Keratinocyte (primary cell): ENCODE results near the gene LRRC3C. TPM values are rescaled to one million over a fixed set of nuclear protein-coding genes. Genes with fewer than 3 reads are reported as not detected.

Experiments used
- DNase-seq: peaks from one replicate; pipeline ENCODE4 v3.0.0-alpha.2; 2011; ENCODE audit warnings: low read depth, missing footprints, low spot score
- FAIRE-seq: peaks from 2 replicates; lab custom pipeline; 2011; peaks lifted over from hg19 to GRCh38; lab: Jason Lieb, UNC
- H2AFZ ChIP-seq: 2 replicates; pipeline ENCODE4 v1.6.0; 2012; ENCODE audit warnings: low read length, control low read depth, inconsistent platforms; ENCODE audit not compliant: control insufficient read depth
- H3K27ac ChIP-seq: 2 replicates; pipeline ENCODE4 v1.5.1; 2011; ENCODE audit warnings: low read length; ENCODE audit not compliant: control insufficient read depth, insufficient read depth
- H3K27me3 ChIP-seq: 3 replicates; pipeline ENCODE4 v1.6.0; 2011; ENCODE audit warnings: low read length; ENCODE audit not compliant: control insufficient read depth, insufficient read depth; ENCODE audit errors: extremely low read depth
- H3K36me3 ChIP-seq, 2 experiments: 2 replicates in 1 of 2; 3 replicates in 1 of 2; pipeline ENCODE4 v1.5.1; 2011; ENCODE audit warnings: low read length in 2 of 2, mild to moderate bottlenecking in 1 of 2; ENCODE audit not compliant: control insufficient read depth in 2 of 2, insufficient read depth in 2 of 2; ENCODE audit errors: extremely low read depth in 1 of 2
- H3K4me1 ChIP-seq: 3 replicates; pipeline ENCODE4 v1.5.1; 2011; ENCODE audit warnings: low read length; ENCODE audit not compliant: control insufficient read depth, insufficient read depth; ENCODE audit errors: extremely low read depth
- H3K4me2 ChIP-seq: 3 replicates; pipeline ENCODE4 v1.6.0; 2011; ENCODE audit warnings: low read depth, low read length; ENCODE audit not compliant: control insufficient read depth, insufficient read depth; ENCODE audit errors: extremely low read depth
- H3K4me3 ChIP-seq, 3 experiments: fragments of 200-600 bp in 1 of 3; sonication (generic) in 1 of 3; 2 replicates in 2 of 3; 3 replicates in 1 of 3; pipeline ENCODE4 v1.5.1; 2011 to 2016; ENCODE audit warnings: low read length in 3 of 3, mild to moderate bottlenecking in 3 of 3, control low read depth in 2 of 3, inconsistent platforms in 1 of 3, low read depth in 1 of 3, mixed read lengths in 1 of 3, mixed run types in 1 of 3, moderate library complexity in 1 of 3; ENCODE audit not compliant: control insufficient read depth in 2 of 3, insufficient read depth in 2 of 3; ENCODE audit errors: extremely low read depth in 1 of 3
- H3K79me2 ChIP-seq: 2 replicates; pipeline ENCODE4 v1.6.0; 2012; ENCODE audit warnings: low read length; ENCODE audit not compliant: control insufficient read depth, insufficient read depth
- H3K9ac ChIP-seq: 3 replicates; pipeline ENCODE4 v1.6.0; 2011; ENCODE audit warnings: low read length; ENCODE audit not compliant: control insufficient read depth, insufficient read depth; ENCODE audit errors: extremely low read depth
- H3K9me1 ChIP-seq: 3 replicates; pipeline ENCODE4 v1.6.0; 2011; ENCODE audit warnings: low read length; ENCODE audit not compliant: control insufficient read depth, insufficient read depth; ENCODE audit errors: extremely low read depth
- H3K9me3 ChIP-seq: 2 replicates; pipeline ENCODE4 v1.5.1; 2012; ENCODE audit warnings: low read depth, low read length; ENCODE audit not compliant: control insufficient read depth
- H4K20me1 ChIP-seq: 3 replicates; pipeline ENCODE4 v1.6.0; 2011; ENCODE audit warnings: low read length; ENCODE audit not compliant: control insufficient read depth, insufficient read depth; ENCODE audit errors: extremely low read depth
- EZH2 ChIP-seq: IDR thresholded peaks from one replicate; pipeline ENCODE4 v1.6.1; 2012; ENCODE audit warnings: inconsistent platforms, mild to moderate bottlenecking, low read length, moderate library complexity
- dilution Hi-C: fragments of 300-500 bp; cut with MboI; formaldehyde crosslinking; loops from one replicate; pipeline ENCODE4 v1.7.0; 2020; ENCODE audit warnings: low sequenced_read_pairs; ENCODE audit not compliant: extremely low pct_ligation_motif_present
- polyA plus RNA-seq, 5 experiments: library from polyadenylated mRNA; depleted of rRNA in 3 of 5; stranded (reverse) in 3 of 5; stranded (forward) in 1 of 5; unstranded in 1 of 5; fragments of >200 nt; gene quantifications; 1 replicate in 1 of 5; 2 replicates in 3 of 5; 3 replicates in 1 of 5; pipeline versions ENCODE4 v1.2.1 to v1.2.3, GENCODE V29; 2011 to 2012; ENCODE audit warnings: missing spikeins in 2 of 5, low read depth in 1 of 5, low replicate concordance in 1 of 5
- TF ChIP-seq, protein P1 (sequence below), 3 experiments: IDR thresholded peaks in 1 of 3; conservative IDR thresholded peaks in 1 of 3; optimal IDR thresholded peaks in 1 of 3; 2 replicates in 2 of 3; 3 replicates in 1 of 3; pipeline versions ENCODE3 to v1.5.1; 2011; ENCODE audit warnings: low read length in 3 of 3, mild to moderate bottlenecking in 3 of 3, moderate library complexity in 2 of 3, control low read depth in 1 of 3, inconsistent platforms in 1 of 3; ENCODE audit not compliant: insufficient read depth in 2 of 3; ENCODE audit errors: extremely low read depth in 1 of 3

Gene LRRC3C
- polyA plus RNA-seq, 1 donor (not counting 4 experiments of a cell fraction or from before 2014, with no cell fraction given), result not detected

DNA sequence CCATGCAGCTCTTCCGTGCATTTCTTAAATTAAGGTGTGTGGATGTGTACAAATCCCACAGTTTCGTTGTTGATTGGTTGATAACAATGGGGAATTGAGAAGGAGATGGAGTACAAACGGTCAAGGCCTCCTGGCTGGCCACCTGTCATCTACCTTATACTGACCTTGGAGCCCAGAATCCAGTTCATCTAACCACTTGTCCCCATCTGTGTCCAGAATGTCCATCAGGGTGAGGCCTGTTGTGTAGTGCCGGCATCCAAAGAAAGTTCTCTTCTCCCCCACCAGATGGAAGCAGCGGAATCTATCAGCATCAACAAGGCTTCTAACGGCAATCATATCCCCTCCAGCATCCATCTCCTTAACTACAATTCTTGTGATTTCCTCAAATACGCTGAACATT, 10.6 kb upstream of the LRRC3C start:
- Histone ChIP-seq H3K9me3 (no peaks in the 10 kb centered on the region), H3K4me1 (no peaks in the 10 kb centered on the region), H3K9ac (no peak overlapping the region), H3K79me2 (no peaks in the 10 kb centered on the region), H3K36me3 (peaks cover 17 to 21% of the 10 kb centered on the region in 2 experiments), H3K27ac (no peak overlapping the region), H3K4me2 (no peak overlapping the region), H3K4me3 (no peak overlapping the region), H3K9me1 (no peaks in the 10 kb centered on the region), H4K20me1 (no peaks in the 10 kb centered on the region), H2AFZ (no peak overlapping the region), H3K27me3 (no peaks in the 10 kb centered on the region)
- DNase-seq (no peak), FAIRE-seq (no peak)
- dilution Hi-C loops, result no loop called here
- TF ChIP-seq, protein P1, sequence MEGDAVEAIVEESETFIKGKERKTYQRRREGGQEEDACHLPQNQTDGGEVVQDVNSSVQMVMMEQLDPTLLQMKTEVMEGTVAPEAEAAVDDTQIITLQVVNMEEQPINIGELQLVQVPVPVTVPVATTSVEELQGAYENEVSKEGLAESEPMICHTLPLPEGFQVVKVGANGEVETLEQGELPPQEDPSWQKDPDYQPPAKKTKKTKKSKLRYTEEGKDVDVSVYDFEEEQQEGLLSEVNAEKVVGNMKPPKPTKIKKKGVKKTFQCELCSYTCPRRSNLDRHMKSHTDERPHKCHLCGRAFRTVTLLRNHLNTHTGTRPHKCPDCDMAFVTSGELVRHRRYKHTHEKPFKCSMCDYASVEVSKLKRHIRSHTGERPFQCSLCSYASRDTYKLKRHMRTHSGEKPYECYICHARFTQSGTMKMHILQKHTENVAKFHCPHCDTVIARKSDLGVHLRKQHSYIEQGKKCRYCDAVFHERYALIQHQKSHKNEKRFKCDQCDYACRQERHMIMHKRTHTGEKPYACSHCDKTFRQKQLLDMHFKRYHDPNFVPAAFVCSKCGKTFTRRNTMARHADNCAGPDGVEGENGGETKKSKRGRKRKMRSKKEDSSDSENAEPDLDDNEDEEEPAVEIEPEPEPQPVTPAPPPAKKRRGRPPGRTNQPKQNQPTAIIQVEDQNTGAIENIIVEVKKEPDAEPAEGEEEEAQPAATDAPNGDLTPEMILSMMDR (optimal IDR thresholded peaks at IDR 0.05 in 1 of 3, IDR thresholded peaks at IDR 0.05 in 1 of 3, conservative IDR thresholded peaks at IDR 0.05 in 1 of 3; ENCODE audit: extremely low read depth in 1 of 3, insufficient read depth in 2 of 3, low read length in 3 of 3), result peak in 2 of 3 experiments; percentile 8 to 9
- no peak for TF ChIP-seq EZH2

DNA sequence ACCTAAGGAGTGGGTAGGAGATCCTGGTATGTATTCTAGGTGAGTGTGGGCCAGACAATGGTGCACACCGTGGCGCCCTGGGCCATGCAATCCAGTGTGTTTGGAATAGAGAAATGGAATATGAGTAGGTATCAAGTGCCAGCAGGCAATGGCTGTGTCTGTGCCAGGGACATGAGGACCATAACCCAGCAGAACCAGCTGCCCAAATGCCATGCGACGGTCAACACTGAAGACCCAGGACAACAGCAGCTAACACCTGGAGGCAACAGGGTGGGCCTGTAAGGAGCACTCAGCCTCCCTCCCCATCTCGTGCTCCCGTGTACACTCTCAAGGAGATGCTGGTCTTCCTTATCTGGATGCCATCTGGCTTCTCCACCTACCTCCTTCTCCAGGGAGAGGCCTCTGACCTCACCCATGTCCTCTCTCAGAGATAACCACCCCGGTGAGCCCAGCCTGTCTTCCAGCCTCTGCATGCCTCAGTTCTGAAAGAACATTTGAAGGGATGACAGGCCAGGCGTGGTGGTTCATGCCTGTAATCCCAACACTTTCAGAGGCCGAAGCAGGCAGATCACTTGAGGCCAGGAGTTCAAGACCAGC, 8.3 kb upstream of the LRRC3C start:
- DNase-seq, result no peak
- Histone ChIP-seq H3K79me2 (peaks cover under 1% of the 10 kb centered on the region), H3K9ac (no peak overlapping the region), H3K4me1 (peaks cover 1% of the 10 kb centered on the region), H3K9me1 (no peaks in the 10 kb centered on the region), H2AFZ (no peak overlapping the region), H3K4me3 (no peak overlapping the region), H3K4me2 (no peak overlapping the region), H3K36me3 (peaks cover 26 to 33% of the 10 kb centered on the region in 2 experiments), H4K20me1 (no peaks in the 10 kb centered on the region), H3K27ac (no peak overlapping the region), H3K27me3 (no peaks in the 10 kb centered on the region), H3K9me3 (no peaks in the 10 kb centered on the region)
- FAIRE-seq, result no peak
- dilution Hi-C loops, result no loop called here
- no peak for TF ChIP-seq EZH2
- TF ChIP-seq, protein P1 (optimal IDR thresholded peaks at IDR 0.05 in 1 of 3, IDR thresholded peaks at IDR 0.05 in 1 of 3, conservative IDR thresholded peaks at IDR 0.05 in 1 of 3; ENCODE audit: extremely low read depth in 1 of 3, insufficient read depth in 2 of 3, low read length in 3 of 3), result no peak
